DMS114 treated with DMSO at 0.1 percent for 48 hours (cell line): ENCODE results near the gene MCF2L.
A peak's percentile ranks its signal among the peaks of the same experiment; 100 is the strongest.
"Not testable (repeated sequence)": the region's sequence is repeated elsewhere in the genome, so short reads cannot be mapped to it uniquely, and the experiment has no call there.

ENCODE experiments used
- DNase-seq: peaks from one replicate; lab custom pipeline; 2025; ENCODE audit not compliant: unreplicated experiment; lab: John Stamatoyannopoulos, UW

The MCF2L gene

GRCh38 chr13:112968910-112969691 is at the start of gene MCF2L:
Gene MCF2L, plus strand, starts transcription at chr13:112969214. Its CDS starts 166 bp downstream, at chr13:112969380.
- peak; percentile 2 for DNase-seq

- no peak for DNase-seq
Observed at GRCh38 chr13:112923962-112924361, 45.1 kb upstream of the MCF2L start.

GRCh38 chr13:112924365-112924764 is 44.6 kb upstream of the MCF2L start:
- no peak for DNase-seq

GRCh38 chr13:112926003-112926402 is 43.0 kb upstream of the MCF2L start:
- no peak for DNase-seq

GRCh38 chr13:112926993-112927392 is 42.0 kb upstream of the MCF2L start:
- DNase-seq = no peak

- no peak for DNase-seq
Observed at GRCh38 chr13:112928020-112928971, 40.7 kb upstream of the MCF2L start.

- DNase-seq = no peak
Observed at GRCh38 chr13:112928972-112929782, 39.8 kb upstream of the MCF2L start.

- DNase-seq = no peak
Observed at GRCh38 chr13:112929783-112930055, 39.3 kb upstream of the MCF2L start.

- no peak for DNase-seq
Observed at GRCh38 chr13:112930192-112930591, 38.8 kb upstream of the MCF2L start.

- DNase-seq = no peak
Observed at GRCh38 chr13:112931028-112931934, 37.7 kb upstream of the MCF2L start.

GRCh38 chr13:112932971-112933370 is 36.0 kb upstream of the MCF2L start:
- no peak for DNase-seq

- DNase-seq = no peak
Observed at GRCh38 chr13:112933649-112934048, 35.4 kb upstream of the MCF2L start.

- DNase-seq = no peak
Observed at GRCh38 chr13:112934078-112934477, 34.9 kb upstream of the MCF2L start.

- no peak for DNase-seq
Observed at GRCh38 chr13:112938680-112939079, 30.3 kb upstream of the MCF2L start.

GRCh38 chr13:112940236-112940635 is 28.8 kb upstream of the MCF2L start:
- DNase-seq = no peak

- no peak for DNase-seq
Observed at GRCh38 chr13:112941349-112941748, 27.7 kb upstream of the MCF2L start.

GRCh38 chr13:112941765-112942164 is 27.2 kb upstream of the MCF2L start:
- not testable (repeated sequence) for DNase-seq

- DNase-seq = peak; percentile 58
Observed at GRCh38 chr13:112942689-112943308, 26.2 kb upstream of the MCF2L start.

GRCh38 chr13:112943309-112944125 is 25.5 kb upstream of the MCF2L start:
- DNase-seq = peak; percentile 8
